DOHH2 (cell line): ENCODE data around the gene NHP2.
"Not testable (repeated sequence)": the region's sequence is repeated elsewhere in the genome, so short reads cannot be mapped to it uniquely, and the experiment has no call there.

Experiments
- H3F3A ChIP-seq: fragments of 200-600 bp; sonication (generic), shearing (Covaris generic); 2 replicates; pipeline ENCODE4 v1.6.0; 2016; ENCODE audit warnings: antibody characterized with exemption, mild to moderate bottlenecking; ENCODE audit not compliant: control insufficient read depth, insufficient read depth
- H3K27ac ChIP-seq: fragments of 200-600 bp; sonication (generic); 2 replicates; pipeline ENCODE4 v1.5.1; 2014; ENCODE audit warnings: low read depth, mild to moderate bottlenecking, low read length, moderate library complexity
- H3K27me3 ChIP-seq: fragments of 200-600 bp; sonication (generic); 2 replicates; pipeline ENCODE4 v1.6.1; 2014; ENCODE audit warnings: mild to moderate bottlenecking, low read length, mixed read lengths; ENCODE audit not compliant: control insufficient read depth
- H3K36me3 ChIP-seq: fragments of 200-600 bp; sonication (generic); 2 replicates; pipeline ENCODE4 v1.6.1; 2014; ENCODE audit warnings: mild to moderate bottlenecking, low read length, moderate library complexity, mixed read lengths; ENCODE audit not compliant: control insufficient read depth
- H3K4me1 ChIP-seq: fragments of 200-600 bp; sonication (generic); 2 replicates; pipeline ENCODE4 v1.6.1; 2014; ENCODE audit warnings: mild to moderate bottlenecking, low read length, mixed read lengths; ENCODE audit not compliant: control insufficient read depth
- H3K4me2 ChIP-seq: fragments of 200-600 bp; sonication (generic); 2 replicates; pipeline ENCODE4 v1.6.0; 2014; ENCODE audit warnings: mild to moderate bottlenecking, low read length, moderate library complexity
- H3K4me3 ChIP-seq: fragments of 200-600 bp; sonication (generic); 2 replicates; pipeline ENCODE4 v1.5.1; 2014; ENCODE audit warnings: mild to moderate bottlenecking, low read length, mixed read lengths
- H3K79me2 ChIP-seq: fragments of 200-600 bp; sonication (generic); 2 replicates; pipeline ENCODE4 v1.6.1; 2014; ENCODE audit warnings: mild to moderate bottlenecking, low read length, mixed read lengths; ENCODE audit not compliant: control insufficient read depth
- H3K9me2 ChIP-seq: fragments of 200-600 bp; sonication (generic); replicated peaks from 2 replicates; pipeline ENCODE4 v1.6.1; 2014; ENCODE audit warnings: mild to moderate bottlenecking, low read length, mixed read lengths; ENCODE audit not compliant: control insufficient read depth
- H3K9me3 ChIP-seq: fragments of 200-600 bp; sonication (generic); 2 replicates; pipeline ENCODE4 v1.6.1; 2014; ENCODE audit warnings: antibody characterized with exemption, low read length, mixed read lengths; ENCODE audit not compliant: control insufficient read depth, insufficient read depth
- H4K20me1 ChIP-seq: fragments of 200-600 bp; sonication (generic); 2 replicates; pipeline ENCODE4 v1.6.0; 2014; ENCODE audit warnings: low read depth, mild to moderate bottlenecking, antibody characterized with exemption, low read length, moderate library complexity; ENCODE audit not compliant: control insufficient read depth, insufficient read depth
- EZH2phosphoT487 ChIP-seq: fragments of 200-600 bp; sonication (generic); IDR thresholded peaks from 2 replicates; pipeline ENCODE4 v1.6.1; 2017; ENCODE audit warnings: borderline replicate concordance, mild to moderate bottlenecking, antibody characterized with exemption, low read length, moderate library complexity, mixed read lengths
- TF ChIP-seq, protein P1 (sequence below): fragments of 200-600 bp; sonication (generic); IDR thresholded peaks from one replicate; pipeline ENCODE4 v1.5.1; 2014; ENCODE audit warnings: antibody characterized with exemption, mild to moderate bottlenecking, low read depth, low read length; ENCODE audit not compliant: poor library complexity, severe bottlenecking

NHP2 gene

DNA sequence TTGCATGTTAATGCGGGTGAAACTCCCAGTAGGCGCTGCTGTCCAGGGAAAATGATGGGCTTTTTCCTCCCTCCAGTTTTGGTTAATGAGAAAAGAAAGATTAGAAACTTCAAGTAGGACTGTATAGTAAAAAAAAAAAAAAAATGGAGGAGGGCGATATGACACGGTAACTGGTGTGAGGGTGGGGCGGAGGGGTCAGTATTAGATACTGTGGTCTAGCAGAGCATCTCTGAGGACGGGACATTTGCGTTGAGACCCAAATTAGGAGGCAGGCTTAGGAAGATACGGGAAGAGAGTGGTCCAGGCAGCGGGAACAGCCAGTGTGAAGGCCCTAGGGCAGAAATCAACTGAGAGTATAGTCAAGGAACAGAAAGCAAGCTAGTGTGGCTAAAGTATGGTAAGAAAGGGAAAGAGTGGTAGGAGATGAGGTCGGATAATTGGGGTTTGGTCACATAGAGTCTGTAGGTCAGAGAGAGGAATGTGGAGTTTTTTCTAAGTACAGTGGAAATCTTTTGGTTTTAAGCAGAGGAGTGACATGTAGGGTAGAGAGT, 22.2 kb downstream of the NHP2 start:
- Histone ChIP-seq H3K27me3 (no peaks in the 10 kb centered on the region), H3K36me3 (peaks cover 56% of the 10 kb centered on the region), H3F3A (peaks cover 20% of the 10 kb centered on the region), H3K79me2 (peaks cover 60% of the 10 kb centered on the region), H3K4me3 (peak overlapping the region; percentile 95), H3K4me2 (peak overlapping the region; percentile 99), H4K20me1 (no peaks in the 10 kb centered on the region), H3K27ac (peak overlapping the region; percentile 73), H3K4me1 (peaks cover 32% of the 10 kb centered on the region), H3K9me3 (no peaks in the 10 kb centered on the region), H3K9me2 (no peaks in the 10 kb centered on the region)
- TF ChIP-seq, protein P1, sequence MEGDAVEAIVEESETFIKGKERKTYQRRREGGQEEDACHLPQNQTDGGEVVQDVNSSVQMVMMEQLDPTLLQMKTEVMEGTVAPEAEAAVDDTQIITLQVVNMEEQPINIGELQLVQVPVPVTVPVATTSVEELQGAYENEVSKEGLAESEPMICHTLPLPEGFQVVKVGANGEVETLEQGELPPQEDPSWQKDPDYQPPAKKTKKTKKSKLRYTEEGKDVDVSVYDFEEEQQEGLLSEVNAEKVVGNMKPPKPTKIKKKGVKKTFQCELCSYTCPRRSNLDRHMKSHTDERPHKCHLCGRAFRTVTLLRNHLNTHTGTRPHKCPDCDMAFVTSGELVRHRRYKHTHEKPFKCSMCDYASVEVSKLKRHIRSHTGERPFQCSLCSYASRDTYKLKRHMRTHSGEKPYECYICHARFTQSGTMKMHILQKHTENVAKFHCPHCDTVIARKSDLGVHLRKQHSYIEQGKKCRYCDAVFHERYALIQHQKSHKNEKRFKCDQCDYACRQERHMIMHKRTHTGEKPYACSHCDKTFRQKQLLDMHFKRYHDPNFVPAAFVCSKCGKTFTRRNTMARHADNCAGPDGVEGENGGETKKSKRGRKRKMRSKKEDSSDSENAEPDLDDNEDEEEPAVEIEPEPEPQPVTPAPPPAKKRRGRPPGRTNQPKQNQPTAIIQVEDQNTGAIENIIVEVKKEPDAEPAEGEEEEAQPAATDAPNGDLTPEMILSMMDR, result no peak
- TF ChIP-seq EZH2phosphoT487, result no peak

DNA sequence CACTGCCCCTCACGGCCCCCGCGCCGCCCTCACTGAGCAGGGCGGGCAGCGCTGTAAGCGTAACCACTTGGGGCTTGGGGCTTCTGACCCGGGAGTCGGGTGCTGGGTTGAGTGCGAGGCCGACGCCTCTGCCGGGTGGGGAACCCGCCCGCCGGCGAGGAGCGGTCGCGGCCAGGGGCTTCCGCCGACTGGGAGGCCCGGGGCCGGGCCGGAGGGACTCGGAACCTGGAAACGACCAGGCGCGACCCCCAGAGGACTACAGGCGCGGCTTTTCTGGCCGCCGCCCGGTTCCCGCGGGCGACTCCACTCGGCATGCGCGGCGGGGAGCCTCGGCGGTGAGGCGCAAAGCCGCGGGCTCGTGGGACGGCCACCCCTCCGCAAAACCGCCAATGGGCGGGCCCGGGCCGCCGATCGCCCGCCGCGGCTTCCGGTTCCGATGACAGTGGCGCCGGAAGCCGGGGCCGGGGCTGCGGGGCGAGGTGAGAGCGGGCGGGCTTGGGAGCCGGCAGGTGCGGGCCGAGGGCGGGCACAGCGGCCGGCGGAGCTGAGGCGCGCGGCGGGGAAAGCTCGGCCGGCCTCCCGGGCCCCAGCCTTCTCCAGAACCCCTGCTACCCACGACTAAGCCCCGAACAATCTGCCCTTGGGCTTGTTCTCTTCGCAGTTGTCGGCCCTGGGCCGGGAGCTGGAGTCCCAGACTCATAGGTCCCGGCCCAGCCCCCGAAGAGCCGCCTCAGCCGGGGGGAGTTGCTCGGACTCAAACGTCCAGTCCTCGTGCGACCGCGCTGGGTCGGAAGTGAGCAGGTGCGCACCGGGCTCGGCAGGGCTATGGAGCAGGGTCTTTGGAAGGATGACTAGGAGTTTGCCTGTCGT, 22.9 kb downstream of the NHP2 start, which contains the start of gene RMND5B:
Gene RMND5B, plus strand, starts transcription at position 439 of the 870 bp plus-strand sequence. CDS start 7,106 bp downstream, outside the sequence.
- H3K79me2 ChIP-seq, result peaks cover 53% of the 10 kb centered on the region
- H3K36me3 ChIP-seq, result peaks cover 52% of the 10 kb centered on the region
- no peaks in the 10 kb centered on the region for H3K9me3 ChIP-seq
- H3K27ac ChIP-seq, result peak within 1 kb of the TSS; percentile 73
- H4K20me1 ChIP-seq, result no peaks in the 10 kb centered on the region
- no peaks in the 10 kb centered on the region for H3K27me3 ChIP-seq
- peak within 1 kb of the TSS; percentile 95 for H3K4me3 ChIP-seq
- H3K9me2 ChIP-seq, result no peaks in the 10 kb centered on the region
- H3K4me1 ChIP-seq, result peaks cover 32% of the 10 kb centered on the region
- peaks cover 23% of the 10 kb centered on the region for H3F3A ChIP-seq
- peak within 1 kb of the TSS; percentile 99 for H3K4me2 ChIP-seq
- TF ChIP-seq EZH2phosphoT487, result no peak
- TF ChIP-seq, protein P1, result peak; percentile 1

DNA sequence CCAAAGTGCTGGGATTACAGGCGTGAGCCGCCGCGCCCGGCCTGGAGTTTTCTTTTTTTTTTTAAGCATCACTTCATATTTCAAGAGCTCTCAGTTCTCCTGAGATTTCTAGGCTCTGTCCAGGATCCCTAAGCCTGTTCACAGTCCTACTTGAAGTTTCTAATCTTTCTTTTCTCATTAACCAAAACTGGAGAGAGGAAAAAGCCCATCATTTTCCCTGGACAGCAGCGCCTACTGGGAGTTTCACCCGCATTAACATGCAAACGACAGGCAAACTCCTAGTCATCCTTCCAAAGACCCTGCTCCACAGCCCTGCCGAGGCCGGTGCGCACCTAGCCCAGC, 23.5 kb downstream of the NHP2 start:
- Histone ChIP-seq H3K4me1 (peaks cover 32% of the 10 kb centered on the region), H3F3A (peaks cover 29% of the 10 kb centered on the region), H3K4me2 (peak overlapping the region; percentile 99), H3K27ac (peak overlapping the region; percentile 73), H3K4me3 (peak overlapping the region; percentile 95), H3K36me3 (peaks cover 50% of the 10 kb centered on the region), H3K79me2 (peaks cover 47% of the 10 kb centered on the region)
- H3K27me3 ChIP-seq, H3K9me2 ChIP-seq, H3K9me3 ChIP-seq, H4K20me1 ChIP-seq: not testable (repeated sequence)

DNA sequence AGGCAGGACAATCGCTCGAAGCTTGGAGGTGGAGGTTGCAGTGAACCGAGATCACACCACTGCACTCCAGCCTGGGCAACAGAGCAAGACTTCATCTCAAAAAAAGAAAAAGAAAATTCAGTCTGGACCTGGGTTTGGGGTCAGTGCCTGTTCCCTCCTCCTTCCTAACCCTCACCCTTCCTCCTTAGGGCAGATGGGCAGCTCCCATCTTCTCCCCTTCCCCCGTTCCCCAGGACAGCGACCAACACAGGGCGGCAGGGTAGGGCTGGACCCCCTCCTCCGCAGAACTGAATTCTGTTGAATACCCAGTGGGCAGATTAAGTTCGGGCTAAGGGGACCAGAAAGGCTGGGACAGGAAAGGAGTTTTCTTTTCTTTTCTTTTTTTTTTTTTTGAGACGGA, 24.4 kb downstream of the NHP2 start:
- H4K20me1 ChIP-seq, result 0 out of 2 replicates have a peak, but pooled peaks cover 5% of the 10 kb centered on the region
- H3K4me3 ChIP-seq, result no peak overlapping the region
- H3K4me1 ChIP-seq, result peaks cover 37% of the 10 kb centered on the region
- H3K79me2 ChIP-seq, result peaks cover 41% of the 10 kb centered on the region
- no peaks in the 10 kb centered on the region for H3K9me3 ChIP-seq
- no peak overlapping the region; the same call in 1 of the 2 replicates for H3K4me2 ChIP-seq
- peaks cover 32% of the 10 kb centered on the region for H3F3A ChIP-seq
- no peaks in the 10 kb centered on the region for H3K27me3 ChIP-seq
- no peak for TF ChIP-seq EZH2phosphoT487
- TF ChIP-seq, protein P1, result no peak
- peaks cover 50% of the 10 kb centered on the region for H3K36me3 ChIP-seq
- no peaks in the 10 kb centered on the region for H3K9me2 ChIP-seq
- peak overlapping the region; percentile 16; the same call in 1 of the 2 replicates for H3K27ac ChIP-seq

DNA sequence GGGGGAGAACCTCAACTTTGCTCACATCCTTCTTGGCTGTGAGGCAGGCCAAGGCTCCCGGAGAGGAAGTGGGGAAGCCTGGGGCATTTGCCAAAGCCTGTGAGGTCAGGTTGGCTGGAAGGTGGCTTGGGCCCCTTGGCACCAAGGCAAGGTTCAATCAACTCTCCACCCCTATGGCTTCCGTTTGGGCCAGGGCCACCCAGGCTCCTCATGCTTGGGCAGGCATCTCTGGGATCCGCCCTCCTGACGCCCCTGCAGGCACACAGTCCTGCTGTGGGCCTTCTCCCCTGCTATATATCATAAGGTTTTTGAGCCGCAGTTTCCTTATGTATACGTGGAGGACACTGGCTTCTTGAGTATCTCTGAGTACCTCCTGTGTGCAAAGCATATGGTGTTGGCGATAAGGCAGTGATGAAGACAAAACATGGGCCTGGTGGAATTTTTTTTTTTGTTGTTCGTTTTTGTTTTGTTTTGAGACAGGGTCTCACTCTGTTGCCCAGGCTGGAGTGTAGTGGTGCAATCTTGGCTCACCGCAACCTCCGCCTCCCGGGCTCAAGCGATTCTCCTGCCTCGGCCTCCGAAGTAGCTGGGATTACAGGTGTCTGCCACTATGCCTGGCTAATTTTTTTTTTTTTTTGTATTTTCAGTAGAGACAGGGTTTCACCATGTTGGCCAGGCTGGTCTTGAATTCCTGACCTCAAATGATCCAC, 26.2 kb downstream of the NHP2 start:
- Histone ChIP-seq H3K79me2 (peaks cover 42% of the 10 kb centered on the region), H3K36me3 (peaks cover 56% of the 10 kb centered on the region), H3K4me1 (peaks cover 43% of the 10 kb centered on the region), H3F3A (peaks cover 35% of the 10 kb centered on the region), H4K20me1 (peaks cover 20% of the 10 kb centered on the region)
- not testable (repeated sequence) for H3K9me3 ChIP-seq, H3K27me3 ChIP-seq, H3K4me2 ChIP-seq, H3K27ac ChIP-seq, H3K9me2 ChIP-seq, H3K4me3 ChIP-seq
